ENCODE data around the gene WDR4. TPM values are rescaled to one million over a fixed set of nuclear protein-coding genes. Genes with fewer than 3 reads are reported as not detected.

The WDR4 gene
- total and polyA plus RNA-seq, 2 experiments from 2014 or later = 22.5 to 50.2 TPM

DNA sequence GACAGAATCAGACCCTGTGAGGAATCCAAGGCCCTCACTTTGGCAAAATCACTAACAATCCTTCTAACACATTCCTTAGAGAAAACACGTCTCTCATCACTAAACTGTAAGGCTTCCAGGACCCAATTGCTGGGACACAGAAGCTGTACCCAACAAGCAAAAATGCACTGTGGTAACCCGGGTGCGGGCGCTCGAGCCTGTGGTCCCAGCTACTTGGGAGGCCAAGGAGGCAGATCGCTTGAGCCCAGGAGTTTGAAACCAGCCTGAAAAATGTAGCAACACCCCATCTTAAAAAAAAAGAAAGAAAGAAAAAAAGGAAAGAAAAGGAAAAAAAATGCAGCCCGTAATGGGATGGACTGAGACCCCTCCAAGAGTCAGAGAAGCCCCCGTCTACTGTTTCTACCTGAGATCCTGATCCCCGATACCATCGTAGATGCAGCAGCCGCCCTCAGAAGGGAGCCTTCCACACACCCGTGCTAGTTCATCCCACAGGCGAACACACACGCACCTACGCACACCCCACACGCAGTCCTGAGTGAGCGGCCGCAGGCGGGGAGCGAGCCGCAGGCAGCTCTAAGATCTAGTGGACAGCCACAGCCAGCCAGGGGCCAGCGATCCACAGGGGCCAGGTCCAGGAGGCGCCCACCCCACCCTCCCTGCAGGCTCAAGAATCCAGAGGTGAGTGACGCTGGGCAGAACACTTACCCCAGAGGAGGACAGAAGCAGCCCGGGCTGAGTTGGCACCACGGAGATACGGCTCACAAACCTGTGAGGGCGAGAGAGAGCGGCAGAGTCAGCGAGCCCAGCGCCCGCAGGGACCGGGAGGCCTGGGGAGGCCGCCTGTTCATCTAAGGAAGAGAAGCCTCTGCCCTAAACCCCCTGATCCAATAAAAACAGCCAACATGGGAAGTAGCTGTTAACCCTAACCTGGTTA, 20.1 kb downstream of the WDR4 start:
- Mint-ChIP-seq H3K36me3 (ENCODE audit: low read depth) (peaks cover 79% of the 10 kb centered on the region), H3K4me3 (no peak overlapping the region), H3K27me3 (ENCODE audit: insufficient read depth, low read depth, poor library complexity) (peaks cover 17% of the 10 kb centered on the region), H3K9me3 (no peaks in the 10 kb centered on the region), H3K4me1 (peaks cover 4% of the 10 kb centered on the region; the same call in 1 of the 3 replicates), H3K27ac (no peak overlapping the region)
- Histone ChIP-seq H2AFZ (no peak overlapping the region), H3K4me3 (no peak overlapping the region), H3K27ac (ENCODE audit: low read depth) (peak overlapping the region; percentile 26; the same call in 1 of the 2 replicates), H3K79me2 (replicated peaks; ENCODE audit: insufficient read depth) (peaks cover 65% of the 10 kb centered on the region), H3K4me2 (no peak overlapping the region), H3K9me2 (ENCODE audit: insufficient read depth) (no peaks in the 10 kb centered on the region), H3K36me3 (ENCODE audit: insufficient read depth) (peaks cover 49% of the 10 kb centered on the region), H4K20me1 (replicated peaks; ENCODE audit: insufficient read depth) (peaks cover 40% of the 10 kb centered on the region), H3K4me1 (ENCODE audit: insufficient read depth) (no peaks in the 10 kb centered on the region), H3K27me3 (ENCODE audit: insufficient read depth) (no peaks in the 10 kb centered on the region), H3F3A (replicated peaks; ENCODE audit: low read depth) (peaks cover 61% of the 10 kb centered on the region)
- ATAC-seq (no peak), DNase-seq (ENCODE audit: low spot score) (no peak)
- TF ChIP-seq ZNF114 (CRISPR knock-in tag; IDR thresholded peaks at IDR 0.05) (no peak), EZH2phosphoT487 (IDR thresholded peaks at IDR 0.05; ENCODE audit: unreplicated experiment) (no peak), ZNF462 (CRISPR knock-in tag; IDR thresholded peaks at IDR 0.05) (no peak), ZNF331 (CRISPR knock-in tag; IDR thresholded peaks at IDR 0.05; ENCODE audit: low read depth) (no peak), EZH2 (IDR thresholded peaks at IDR 0.05; ENCODE audit: low read depth, unreplicated experiment) (no peak), POLR2AphosphoS5 (IDR thresholded peaks at IDR 0.05; ENCODE audit: low read depth) (no peak), STAT1 (IDR thresholded peaks at IDR 0.05; ENCODE audit: unreplicated experiment) (no peak), ETS1 (IDR thresholded peaks at IDR 0.05) (no peak), CREB1 (CRISPR knock-in tag; IDR thresholded peaks at IDR 0.05; ENCODE audit: low read depth) (no peak), JUNB (IDR thresholded peaks at IDR 0.05; ENCODE audit: unreplicated experiment) (no peak), NANOG (IDR thresholded peaks at IDR 0.05; ENCODE audit: borderline replicate concordance) (no peak)
- TF ChIP-seq, protein P1, sequence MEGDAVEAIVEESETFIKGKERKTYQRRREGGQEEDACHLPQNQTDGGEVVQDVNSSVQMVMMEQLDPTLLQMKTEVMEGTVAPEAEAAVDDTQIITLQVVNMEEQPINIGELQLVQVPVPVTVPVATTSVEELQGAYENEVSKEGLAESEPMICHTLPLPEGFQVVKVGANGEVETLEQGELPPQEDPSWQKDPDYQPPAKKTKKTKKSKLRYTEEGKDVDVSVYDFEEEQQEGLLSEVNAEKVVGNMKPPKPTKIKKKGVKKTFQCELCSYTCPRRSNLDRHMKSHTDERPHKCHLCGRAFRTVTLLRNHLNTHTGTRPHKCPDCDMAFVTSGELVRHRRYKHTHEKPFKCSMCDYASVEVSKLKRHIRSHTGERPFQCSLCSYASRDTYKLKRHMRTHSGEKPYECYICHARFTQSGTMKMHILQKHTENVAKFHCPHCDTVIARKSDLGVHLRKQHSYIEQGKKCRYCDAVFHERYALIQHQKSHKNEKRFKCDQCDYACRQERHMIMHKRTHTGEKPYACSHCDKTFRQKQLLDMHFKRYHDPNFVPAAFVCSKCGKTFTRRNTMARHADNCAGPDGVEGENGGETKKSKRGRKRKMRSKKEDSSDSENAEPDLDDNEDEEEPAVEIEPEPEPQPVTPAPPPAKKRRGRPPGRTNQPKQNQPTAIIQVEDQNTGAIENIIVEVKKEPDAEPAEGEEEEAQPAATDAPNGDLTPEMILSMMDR (conservative IDR thresholded peaks at IDR 0.05; ENCODE audit: low read depth in 2 of 2) = no peak
- TF ChIP-seq, protein P2, sequence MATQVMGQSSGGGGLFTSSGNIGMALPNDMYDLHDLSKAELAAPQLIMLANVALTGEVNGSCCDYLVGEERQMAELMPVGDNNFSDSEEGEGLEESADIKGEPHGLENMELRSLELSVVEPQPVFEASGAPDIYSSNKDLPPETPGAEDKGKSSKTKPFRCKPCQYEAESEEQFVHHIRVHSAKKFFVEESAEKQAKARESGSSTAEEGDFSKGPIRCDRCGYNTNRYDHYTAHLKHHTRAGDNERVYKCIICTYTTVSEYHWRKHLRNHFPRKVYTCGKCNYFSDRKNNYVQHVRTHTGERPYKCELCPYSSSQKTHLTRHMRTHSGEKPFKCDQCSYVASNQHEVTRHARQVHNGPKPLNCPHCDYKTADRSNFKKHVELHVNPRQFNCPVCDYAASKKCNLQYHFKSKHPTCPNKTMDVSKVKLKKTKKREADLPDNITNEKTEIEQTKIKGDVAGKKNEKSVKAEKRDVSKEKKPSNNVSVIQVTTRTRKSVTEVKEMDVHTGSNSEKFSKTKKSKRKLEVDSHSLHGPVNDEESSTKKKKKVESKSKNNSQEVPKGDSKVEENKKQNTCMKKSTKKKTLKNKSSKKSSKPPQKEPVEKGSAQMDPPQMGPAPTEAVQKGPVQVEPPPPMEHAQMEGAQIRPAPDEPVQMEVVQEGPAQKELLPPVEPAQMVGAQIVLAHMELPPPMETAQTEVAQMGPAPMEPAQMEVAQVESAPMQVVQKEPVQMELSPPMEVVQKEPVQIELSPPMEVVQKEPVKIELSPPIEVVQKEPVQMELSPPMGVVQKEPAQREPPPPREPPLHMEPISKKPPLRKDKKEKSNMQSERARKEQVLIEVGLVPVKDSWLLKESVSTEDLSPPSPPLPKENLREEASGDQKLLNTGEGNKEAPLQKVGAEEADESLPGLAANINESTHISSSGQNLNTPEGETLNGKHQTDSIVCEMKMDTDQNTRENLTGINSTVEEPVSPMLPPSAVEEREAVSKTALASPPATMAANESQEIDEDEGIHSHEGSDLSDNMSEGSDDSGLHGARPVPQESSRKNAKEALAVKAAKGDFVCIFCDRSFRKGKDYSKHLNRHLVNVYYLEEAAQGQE (IDR thresholded peaks at IDR 0.05; ENCODE audit: unreplicated experiment) = no peak

All from GM23338 (cell line).